K562 (cell line): Measurements from ENCODE around the gene CALY. TPM values are rescaled to one million over a fixed set of nuclear protein-coding genes. Genes with fewer than 3 reads are reported as not detected.

Experiments
- ATAC-seq: fragments of 200-7000 bp; cut with Tn5 transposase; 3 replicates; pipeline ENCODE4 v1.9.1; 2020; ENCODE audit warnings: moderate library complexity
- BruUV-seq: library from RNA; stranded (reverse); fragments of 400-500 nt; replicated peaks from 2 replicates; lab custom pipeline; 2021; lab: Mats Ljungman, UMichigan
- CTCF ChIA-PET: fragments of 300-600 bp; formaldehyde crosslinking; extraction: SDS; loops from one replicate; lab custom pipeline; 2021; ENCODE audit warnings: low intra/inter-chr PET ratio; lab: Yijun Ruan, JAX
- POLR2A ChIA-PET: fragments of 300-600, 350-650 bp; sonication (Branson Sonifier 250); formaldehyde crosslinking; extraction: SDS; loops from one replicate; lab custom pipeline; 2021; ENCODE audit warnings: antibody characterized with exemption, inconsistent platforms; lab: Yijun Ruan, JAX
- DNase-seq, 4 experiments: peaks; one replicate each; pipeline versions ENCODE4 v3.0.0 to v3.0.0-alpha.2; 2011 to 2018; ENCODE audit warnings: low spot score in 3 of 4, mixed read lengths in 3 of 4; ENCODE audit errors: extremely low read depth in 1 of 4
- FAIRE-seq: peaks from 2 replicates; lab custom pipeline; 2011; peaks lifted over from hg19 to GRCh38; lab: Jason Lieb, UNC
- H2AFZ ChIP-seq: 2 replicates; pipeline ENCODE4 v1.6.0; 2011; ENCODE audit warnings: low read depth, low read length, control low read depth, inconsistent platforms
- H3K27ac ChIP-seq: fragments of 200-600 bp; 3 replicates; pipeline ENCODE4 v1.8.0; 2011; ENCODE audit warnings: low read depth, mild to moderate bottlenecking, control low read depth, inconsistent platforms, low read length, moderate library complexity, mixed read lengths; ENCODE audit errors: extremely low read depth
- H3K27me3 ChIP-seq, 2 experiments: fragments of 300-600 bp in 1 of 2; 2 replicates in 1 of 2; 3 replicates in 1 of 2; pipeline versions ENCODE4 v1.6.0 to v1.8.0; 2011; ENCODE audit warnings: inconsistent platforms in 2 of 2, low read length in 2 of 2, mild to moderate bottlenecking in 1 of 2, mixed read lengths in 1 of 2, moderate library complexity in 1 of 2; ENCODE audit not compliant: control insufficient read depth in 2 of 2, insufficient read depth in 2 of 2
- H3K36me3 ChIP-seq: fragments of 300-600 bp; 3 replicates; pipeline ENCODE4 v1.8.0; 2011; ENCODE audit warnings: mild to moderate bottlenecking, low read length, inconsistent platforms; ENCODE audit not compliant: control insufficient read depth, insufficient read depth
- H3K4me1 ChIP-seq, 2 experiments: fragments of 200-600 bp in 1 of 2; replicated peaks in 1 of 2; 2 replicates in 1 of 2; 3 replicates in 1 of 2; pipeline versions ENCODE4 v1.5.1 to v1.8.0; 2011; ENCODE audit warnings: inconsistent platforms in 2 of 2, low read length in 2 of 2, mild to moderate bottlenecking in 1 of 2, mixed read lengths in 1 of 2, moderate library complexity in 1 of 2; ENCODE audit not compliant: control insufficient read depth in 2 of 2, insufficient read depth in 2 of 2
- H3K4me2 ChIP-seq: 2 replicates; pipeline ENCODE4 v1.6.1; 2011; ENCODE audit warnings: low read length, control low read depth, inconsistent platforms, mixed read lengths; ENCODE audit not compliant: insufficient read depth
- H3K4me3 ChIP-seq: fragments of 200-600 bp; sonication (generic), shearing (Covaris generic); 2 replicates; pipeline ENCODE4 v1.5.1; 2016; ENCODE audit warnings: control low read depth, inconsistent platforms
- H3K79me2 ChIP-seq: fragments of 200-600 bp; 3 replicates; pipeline ENCODE4 v1.8.0; 2011; ENCODE audit warnings: low read length, inconsistent platforms; ENCODE audit not compliant: control insufficient read depth, insufficient read depth
- H3K9ac ChIP-seq, 2 experiments: 2 replicates each; pipeline versions ENCODE4 v1.6.0 to v1.6.1; 2011; ENCODE audit warnings: low read depth in 2 of 2, low read length in 2 of 2, control low read depth in 1 of 2, inconsistent platforms in 1 of 2, mild to moderate bottlenecking in 1 of 2, mixed read lengths in 1 of 2; ENCODE audit not compliant: insufficient read depth in 1 of 2
- H3K9me1 ChIP-seq: one replicate; pipeline ENCODE4 v1.6.0; 2011; ENCODE audit warnings: inconsistent platforms, mild to moderate bottlenecking, low read length, moderate library complexity; ENCODE audit not compliant: control insufficient read depth, insufficient read depth
- H3K9me3 ChIP-seq: replicated peaks from 2 replicates; pipeline ENCODE4 v1.5.1; 2011; ENCODE audit warnings: low read depth, low read length, inconsistent platforms; ENCODE audit not compliant: control insufficient read depth, insufficient read depth
- H4K20me1 ChIP-seq: replicated peaks from 2 replicates; pipeline ENCODE4 v1.6.1; 2011; ENCODE audit warnings: low read length, inconsistent platforms, mixed read lengths; ENCODE audit not compliant: control insufficient read depth, insufficient read depth
- GATA2 ChIP-seq: sonication (generic); formaldehyde crosslinking; IDR thresholded peaks from 2 replicates; pipeline ENCODE4 v1.4.0; 2020; ENCODE audit warnings: mild to moderate bottlenecking, missing genetic modification reagents
- KLF6 ChIP-seq: fragments of 250-450 bp; sonication (Bioruptor Pico); IDR thresholded peaks from 2 replicates; pipeline ENCODE4 v1.4.0; 2020; ENCODE audit warnings: mild to moderate bottlenecking, moderate library complexity, borderline replicate concordance
- MCM2 ChIP-seq: fragments of 450-650 bp; IDR thresholded peaks from 2 replicates; pipeline ENCODE4 v1.6.1; 2017; ENCODE audit warnings: low read depth, mild to moderate bottlenecking
- NCOA1 ChIP-seq: fragments of 450-650 bp; IDR thresholded peaks from 2 replicates; pipeline ENCODE4 v1.6.1; 2016; ENCODE audit warnings: low read depth
- RBFOX2 ChIP-seq: fragments of 200-400 bp; formaldehyde crosslinking; IDR thresholded peaks from 2 replicates; pipeline ENCODE4 v1.6.1; 2017; ENCODE audit warnings: low read depth, mild to moderate bottlenecking, low read length, moderate library complexity
- SAFB ChIP-seq: fragments of 200-400 bp; formaldehyde crosslinking; IDR thresholded peaks from 2 replicates; pipeline ENCODE4 v1.6.1; 2017; ENCODE audit warnings: low read depth, low read length, borderline replicate concordance
- SREBF2 ChIP-seq: sonication (generic); formaldehyde crosslinking; IDR thresholded peaks from 2 replicates; pipeline ENCODE4 v1.4.0; 2020; ENCODE audit warnings: mild to moderate bottlenecking, missing genetic modification reagents
- ZEB2 ChIP-seq: fragments of 450-650 bp; IDR thresholded peaks from 2 replicates; pipeline ENCODE4 v1.6.1; 2016
- ZNF124 ChIP-seq: sonication (generic); formaldehyde crosslinking; IDR thresholded peaks from 2 replicates; pipeline ENCODE4 v1.8.1; 2022; ENCODE audit warnings: missing genetic modification reagents
- ZNF274 ChIP-seq: IDR thresholded peaks from 2 replicates; pipeline ENCODE4 v1.6.1; 2011; ENCODE audit warnings: low read depth, mild to moderate bottlenecking, low read length, moderate library complexity, borderline replicate concordance
- ZNF316 ChIP-seq: fragments of 450-650 bp; IDR thresholded peaks from 2 replicates; pipeline ENCODE4 v1.6.1; 2016
- ZNF644 ChIP-seq: fragments of 200-800 bp; sonication (Bioruptor generic); IDR thresholded peaks from 2 replicates; pipeline ENCODE4 v1.6.1; 2016; ENCODE audit warnings: low read depth, missing genetic modification characterization, missing compliant biosample characterization
- WGBS: fragments of 100-300 bp; shearing (Covaris generic); methylation state at CpG from one replicate; pipeline ENCODE4 v1.1.6; 2016; ENCODE audit warnings: low coverage, mixed read lengths; ENCODE audit not compliant: insufficient coverage; ENCODE audit errors: missing lambda C conversion rate; 5-methylcytosine and 5-hydroxymethylcytosine counted together
- in situ Hi-C: fragments of 300-500 bp; cut with MboI; formaldehyde crosslinking; loops from 4 replicates; pipeline ENCODE4 v1.15.0; 2018; ENCODE audit warnings: inconsistent platforms, mixed read lengths
- intact Hi-C: fragments of 100-400 bp; cut with micrococcal nuclease; formaldehyde crosslinking; loops from 2 replicates; pipeline ENCODE4 v1.14.2; 2022
- polyA plus RNA-seq, 8 experiments: library from polyadenylated mRNA; depleted of rRNA in 4 of 8; stranded (reverse) in 5 of 8; unstranded in 3 of 8; fragments of >200 nt; fragmentation: Nextera tagmentation in 2 of 8; fragmentation: Illumina TruSeq in 1 of 8; extraction: Ambion mirVana in 2 of 8; extraction: Trizol in 1 of 8; gene quantifications; 2 replicates each; pipeline versions ENCODE4 v1.2.1 to v1.2.3, GENCODE V29; 2011 to 2014; ENCODE audit warnings: inconsistent platforms in 1 of 8, missing spikeins in 1 of 8
- total RNA-seq, 7 experiments: library from RNA; depleted of rRNA in 6 of 7; stranded (reverse); fragments of >200 nt in 6 of 7; fragmentation: Illumina TruSeq in 2 of 7; extraction: Trizol in 2 of 7; gene quantifications; 2 replicates each; pipeline versions ENCODE4 v1.2.1 to v1.2.3, GENCODE V29; 2011 to 2021; ENCODE audit warnings: low replicate concordance in 1 of 7
- TF ChIP-seq, protein P1 (sequence below): fragments of 250-450 bp; sonication (Bioruptor Pico); IDR thresholded peaks from 2 replicates; pipeline ENCODE4 v1.9.0; 2021; ENCODE audit warnings: mild to moderate bottlenecking
- TF ChIP-seq, protein P2 (sequence below): fragments of 450-650 bp; IDR thresholded peaks from 2 replicates; pipeline ENCODE4 v1.6.1; 2017; ENCODE audit warnings: mild to moderate bottlenecking, moderate library complexity
- TF ChIP-seq, protein P3 (sequence below): fragments of 250-450 bp; sonication (Bioruptor Pico); IDR thresholded peaks from 2 replicates; pipeline ENCODE4 v1.8.0; 2021; ENCODE audit warnings: mild to moderate bottlenecking, moderate library complexity

Gene CALY
- total and polyA plus RNA-seq, 9 of the 15 experiments (the other 6 are each of a cell fraction or from before 2014, with no cell fraction given): not detected

DNA sequence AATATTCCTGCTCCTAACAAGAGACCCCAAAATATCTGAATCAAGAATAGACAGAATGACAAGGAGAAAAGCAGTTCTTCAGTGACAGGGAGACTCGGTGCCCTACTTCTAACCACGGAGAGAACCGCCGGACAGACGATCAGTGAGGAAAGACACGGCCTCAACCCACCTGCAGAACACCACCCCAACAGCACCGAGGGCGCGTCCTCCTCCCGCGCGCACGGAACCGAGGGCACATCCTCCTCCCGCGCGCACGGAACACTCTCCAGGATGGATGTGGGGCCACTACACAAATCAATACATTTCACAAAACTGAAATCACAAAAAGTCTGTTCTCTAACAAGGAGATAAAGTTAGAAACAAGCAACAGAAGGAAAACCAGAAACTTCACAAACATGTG lies 50.3 kb downstream of the CALY start:
- Histone ChIP-seq H3K9me1 (no peaks in the 10 kb centered on the region), H3K4me3 (no peak overlapping the region), H4K20me1 (no peaks in the 10 kb centered on the region), H3K27me3 (no peaks in the 10 kb centered on the region), H3K4me2 (no peak overlapping the region), H3K36me3 (peaks cover 70% of the 10 kb centered on the region), H2AFZ (no peak overlapping the region), H3K27ac (no peak overlapping the region), H3K9ac (no peak overlapping the region), H3K79me2 (no peaks in the 10 kb centered on the region), H3K4me1 (no peaks in the 10 kb centered on the region), H3K9me3 (no peaks in the 10 kb centered on the region)
- 79% methylated on average over 12 of the region's 18 CpGs for WGBS
- no TSS peak for BruUV-seq
- in situ Hi-C loops: no loop called here
- DNase-seq: no peak
- CTCF ChIA-PET: no interaction called here
- intact Hi-C loops: no loop called here
- ATAC-seq: no peak
- no peak for FAIRE-seq
- POLR2A ChIA-PET: no interaction called here
- TF ChIP-seq RBFOX2 (no peak), GATA2 (CRISPR knock-in tag) (no peak), NCOA1 (no peak), ZNF274 (no peak), ZNF316 (no peak), SREBF2 (CRISPR knock-in tag) (no peak), SAFB (no peak), ZEB2 (no peak), ZNF124 (CRISPR knock-in tag) (no peak), MCM2 (no peak), KLF6 (CRISPR knock-in tag) (no peak), ZNF644 (no peak)
- TF ChIP-seq, protein P1, sequence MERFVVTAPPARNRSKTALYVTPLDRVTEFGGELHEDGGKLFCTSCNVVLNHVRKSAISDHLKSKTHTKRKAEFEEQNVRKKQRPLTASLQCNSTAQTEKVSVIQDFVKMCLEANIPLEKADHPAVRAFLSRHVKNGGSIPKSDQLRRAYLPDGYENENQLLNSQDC (CRISPR knock-in tag): no peak
- TF ChIP-seq, protein P2, sequence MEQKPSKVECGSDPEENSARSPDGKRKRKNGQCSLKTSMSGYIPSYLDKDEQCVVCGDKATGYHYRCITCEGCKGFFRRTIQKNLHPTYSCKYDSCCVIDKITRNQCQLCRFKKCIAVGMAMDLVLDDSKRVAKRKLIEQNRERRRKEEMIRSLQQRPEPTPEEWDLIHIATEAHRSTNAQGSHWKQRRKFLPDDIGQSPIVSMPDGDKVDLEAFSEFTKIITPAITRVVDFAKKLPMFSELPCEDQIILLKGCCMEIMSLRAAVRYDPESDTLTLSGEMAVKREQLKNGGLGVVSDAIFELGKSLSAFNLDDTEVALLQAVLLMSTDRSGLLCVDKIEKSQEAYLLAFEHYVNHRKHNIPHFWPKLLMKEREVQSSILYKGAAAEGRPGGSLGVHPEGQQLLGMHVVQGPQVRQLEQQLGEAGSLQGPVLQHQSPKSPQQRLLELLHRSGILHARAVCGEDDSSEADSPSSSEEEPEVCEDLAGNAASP: no peak
- TF ChIP-seq, protein P3, sequence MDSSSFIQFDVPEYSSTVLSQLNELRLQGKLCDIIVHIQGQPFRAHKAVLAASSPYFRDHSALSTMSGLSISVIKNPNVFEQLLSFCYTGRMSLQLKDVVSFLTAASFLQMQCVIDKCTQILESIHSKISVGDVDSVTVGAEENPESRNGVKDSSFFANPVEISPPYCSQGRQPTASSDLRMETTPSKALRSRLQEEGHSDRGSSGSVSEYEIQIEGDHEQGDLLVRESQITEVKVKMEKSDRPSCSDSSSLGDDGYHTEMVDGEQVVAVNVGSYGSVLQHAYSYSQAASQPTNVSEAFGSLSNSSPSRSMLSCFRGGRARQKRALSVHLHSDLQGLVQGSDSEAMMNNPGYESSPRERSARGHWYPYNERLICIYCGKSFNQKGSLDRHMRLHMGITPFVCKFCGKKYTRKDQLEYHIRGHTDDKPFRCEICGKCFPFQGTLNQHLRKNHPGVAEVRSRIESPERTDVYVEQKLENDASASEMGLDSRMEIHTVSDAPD: no peak
